Peyer's patch (tissue), 4 donors: ENCODE results near the gene JPH2.

Experiments
- POLR2A ChIP-seq, 2 donors: fragments of 450-650 bp; IDR thresholded peaks; one replicate each; pipeline ENCODE4 v1.5.1; 2017; ENCODE audit warnings: antibody characterized with exemption in 2 of 2, mild to moderate bottlenecking in 2 of 2, moderate library complexity in 2 of 2
- TF ChIP-seq, protein P1 (sequence below), 6 experiments: fragments of 450-650 bp in 4 of 6; fragments of 200-600 bp in 2 of 6; sonication (generic) in 1 of 6; IDR thresholded peaks; one replicate each; pipeline ENCODE4 v1.5.1; 2017 to 2019; ENCODE audit warnings: antibody characterized with exemption in 6 of 6, mild to moderate bottlenecking in 3 of 6, moderate library complexity in 1 of 6

- TF ChIP-seq, protein P1, sequence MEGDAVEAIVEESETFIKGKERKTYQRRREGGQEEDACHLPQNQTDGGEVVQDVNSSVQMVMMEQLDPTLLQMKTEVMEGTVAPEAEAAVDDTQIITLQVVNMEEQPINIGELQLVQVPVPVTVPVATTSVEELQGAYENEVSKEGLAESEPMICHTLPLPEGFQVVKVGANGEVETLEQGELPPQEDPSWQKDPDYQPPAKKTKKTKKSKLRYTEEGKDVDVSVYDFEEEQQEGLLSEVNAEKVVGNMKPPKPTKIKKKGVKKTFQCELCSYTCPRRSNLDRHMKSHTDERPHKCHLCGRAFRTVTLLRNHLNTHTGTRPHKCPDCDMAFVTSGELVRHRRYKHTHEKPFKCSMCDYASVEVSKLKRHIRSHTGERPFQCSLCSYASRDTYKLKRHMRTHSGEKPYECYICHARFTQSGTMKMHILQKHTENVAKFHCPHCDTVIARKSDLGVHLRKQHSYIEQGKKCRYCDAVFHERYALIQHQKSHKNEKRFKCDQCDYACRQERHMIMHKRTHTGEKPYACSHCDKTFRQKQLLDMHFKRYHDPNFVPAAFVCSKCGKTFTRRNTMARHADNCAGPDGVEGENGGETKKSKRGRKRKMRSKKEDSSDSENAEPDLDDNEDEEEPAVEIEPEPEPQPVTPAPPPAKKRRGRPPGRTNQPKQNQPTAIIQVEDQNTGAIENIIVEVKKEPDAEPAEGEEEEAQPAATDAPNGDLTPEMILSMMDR (IDR thresholded peaks at IDR 0.05) = no peak
- TF ChIP-seq POLR2A (IDR thresholded peaks at IDR 0.05) = no peak
Measured at GRCh38 chr20:44071526-44072111, 115.4 kb downstream of the JPH2 start.
